Measurements from ENCODE around the gene RPS18.
A peak's percentile ranks its signal among the peaks of the same experiment; 100 is the strongest.
"Not testable (repeated sequence)": the region's sequence is repeated elsewhere in the genome, so short reads cannot be mapped to it uniquely, and the experiment has no call there.

Gene RPS18

GRCh38 chr6:33272275-33273128 lies 627 bp downstream of the RPS18 start:
- no peak for DNase-seq

GRCh38 chr6:33273129-33273923 lies 1.5 kb downstream of the RPS18 start:
- DNase-seq = no peak

- no peak for DNase-seq
Measured at GRCh38 chr6:33273924-33274902, 2.3 kb downstream of the RPS18 start.

- not testable (repeated sequence) for DNase-seq
Measured at GRCh38 chr6:33275795-33276580, 4.1 kb downstream of the RPS18 start.

GRCh38 chr6:33276581-33276863 lies 4.6 kb downstream of the RPS18 start:
- DNase-seq = no peak

GRCh38 chr6:33276864-33277662 lies 5.2 kb downstream of the RPS18 start, which contains the start of gene B3GALT4:
TSS of gene B3GALT4 (plus strand) at chr6:33277123. CDS start at chr6:33277420, 297 bp downstream.
- peak; percentile 71 for DNase-seq

- peak; percentile 19 for DNase-seq
Measured at GRCh38 chr6:33277663-33278391, 6.0 kb downstream of the RPS18 start.

GRCh38 chr6:33278392-33278741 lies 6.5 kb downstream of the RPS18 start:
- no peak for DNase-seq

- no peak for DNase-seq
Measured at GRCh38 chr6:33278810-33279209, 6.9 kb downstream of the RPS18 start.

- DNase-seq = no peak
Measured at GRCh38 chr6:33279257-33279695, 7.4 kb downstream of the RPS18 start.

- DNase-seq = peak; percentile 38
Measured at GRCh38 chr6:33279971-33280511, 8.2 kb downstream of the RPS18 start.

GRCh38 chr6:33280539-33280938 lies 8.7 kb downstream of the RPS18 start:
- DNase-seq = no peak

GRCh38 chr6:33285214-33285613 lies 13.3 kb downstream of the RPS18 start:
- not testable (repeated sequence) for DNase-seq

- no peak for DNase-seq
Measured at GRCh38 chr6:33286946-33287914, 15.4 kb downstream of the RPS18 start.

- no peak for DNase-seq
Measured at GRCh38 chr6:33288141-33288920, 16.5 kb downstream of the RPS18 start.

GRCh38 chr6:33288921-33289783 lies 17.3 kb downstream of the RPS18 start, which contains the start of the genes PFDN6 and WDR46:
TSS of gene PFDN6 (plus strand) at chr6:33289601. CDS start at chr6:33289857, 256 bp downstream.
TSS of gene WDR46 (minus strand) at chr6:33289239. CDS start at chr6:33289170, 69 bp downstream.
- DNase-seq = peak; percentile 87
